GM20000 (cell line): ENCODE results near the gene FITM2.

ENCODE experiments used
- DNase-seq: peaks from one replicate; pipeline ENCODE4 v3.0.0; 2012; ENCODE audit warnings: low spot score
- CTCF ChIP-seq: IDR thresholded peaks from 2 replicates; pipeline ENCODE4 v1.5.1; 2012; ENCODE audit warnings: mild to moderate bottlenecking, control low read depth; ENCODE audit errors: extremely low read depth, missing control alignments

FITM2 gene

GRCh38 chr20:44314870-44315269 is 3.9 kb upstream of the FITM2 start:
- no peak for TF ChIP-seq CTCF
- no peak for DNase-seq

- DNase-seq, result no peak
Observed at GRCh38 chr20:44309763-44310663, 989 bp downstream of the FITM2 start.

GRCh38 chr20:44306927-44307326 is 4.1 kb downstream of the FITM2 start:
- no peak for DNase-seq
- no peak for TF ChIP-seq CTCF

More at GRCh38 chr20:44309763-44310663, 989 bp downstream of the FITM2 start:
- no peak for TF ChIP-seq CTCF

DNA sequence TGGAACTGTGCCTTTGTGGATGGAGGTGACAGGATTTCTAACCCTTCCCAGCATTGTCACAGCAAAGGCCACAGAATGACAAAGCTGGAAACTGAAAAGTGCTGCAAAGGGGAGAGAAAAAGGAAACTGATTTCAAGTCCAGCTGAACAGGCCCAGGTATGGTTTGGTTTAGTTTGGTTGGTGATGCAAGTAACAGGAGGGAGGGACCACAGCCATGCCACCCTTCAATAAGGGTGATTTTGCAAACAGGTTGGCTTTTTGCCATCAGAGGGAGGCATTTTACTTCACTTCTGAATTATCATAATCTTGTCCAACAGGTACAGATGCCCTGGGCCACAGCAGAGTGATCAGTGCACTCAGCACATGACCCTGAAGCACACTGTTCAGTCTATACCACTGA is 6.6 kb downstream of the FITM2 start:
- TF ChIP-seq CTCF, result no peak
- DNase-seq, result no peak

- no peak for DNase-seq
- TF ChIP-seq CTCF, result no peak
Observed at GRCh38 chr20:44302736-44303135, 8.3 kb downstream of the FITM2 start.

DNA sequence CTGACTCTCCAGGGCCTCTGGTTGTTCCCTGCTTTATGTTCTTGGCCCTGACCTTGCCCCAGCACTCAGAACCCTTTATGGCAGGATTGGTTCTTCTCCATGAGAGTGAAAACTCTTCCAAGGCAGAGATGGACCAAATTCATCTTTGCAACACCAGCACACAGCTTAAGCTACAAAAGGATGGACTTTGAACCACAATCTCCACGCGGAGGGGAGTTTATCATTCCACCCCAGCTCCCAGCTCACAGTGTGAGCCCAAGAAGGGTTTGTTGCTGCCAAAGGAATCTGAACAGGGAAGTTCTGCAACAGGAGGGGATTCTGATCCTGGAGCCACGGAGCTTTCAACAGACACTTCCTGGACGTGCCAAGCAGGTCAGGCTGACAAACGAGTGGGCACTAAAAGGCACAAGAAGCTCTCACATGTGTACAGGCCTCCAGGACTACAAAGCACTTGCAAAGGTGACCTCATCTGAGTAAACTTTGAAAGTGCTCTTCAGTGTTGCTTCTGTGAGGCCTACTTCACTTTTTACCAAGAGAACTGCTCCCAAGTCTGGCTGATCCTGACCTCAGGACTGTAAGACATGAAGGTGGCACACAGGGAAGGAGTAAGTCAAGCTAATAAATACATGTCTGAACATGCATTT is 8.9 kb downstream of the FITM2 start:
- no peak for DNase-seq

More for the DNA sequence above, 8.9 kb downstream of the FITM2 start:
- no peak for TF ChIP-seq CTCF
